Stimulated activated naive CD4-positive, alpha-beta T cell treated with Interleukin-2 at 50 U/mL for 16 hours (primary cell): ENCODE data around the gene TLE2.

Experiments
- DNase-seq: peaks from one replicate; lab custom pipeline; 2025; lab: John Stamatoyannopoulos, UW

Gene TLE2

GRCh38 chr19:2949939-2950285 lies 79.2 kb downstream of the TLE2 start:
- no peak for DNase-seq
